Daoy (cell line): ENCODE measurements around the gene EPN3. TPM values are rescaled to one million over a fixed set of nuclear protein-coding genes. Genes with fewer than 3 reads are reported as not detected.
A peak's percentile ranks its signal among the peaks of the same experiment; 100 is the strongest.

Experiments used
- DNase-seq: peaks from one replicate; pipeline ENCODE4 v3.0.0-alpha.2; 2015; ENCODE audit warnings: low read depth
- total RNA-seq: library from RNA; depleted of rRNA; stranded (reverse); fragments of >200 nt; shearing (Covaris generic); gene quantifications from 2 replicates; pipeline ENCODE4 v1.2.3, GENCODE V29; 2014

EPN3 gene
- total RNA-seq, 1 experiment from 2014 or later = not detected

GRCh38 chr17:50549969-50550368, 17.4 kb downstream of the EPN3 start:
- DNase-seq = no peak

- peak; percentile 79 for DNase-seq
Observed at GRCh38 chr17:50550661-50551432, 18.3 kb downstream of the EPN3 start.

GRCh38 chr17:50551433-50551815, 18.9 kb downstream of the EPN3 start:
- no peak for DNase-seq

GRCh38 chr17:50551884-50552283, 19.3 kb downstream of the EPN3 start:
- no peak for DNase-seq

GRCh38 chr17:50554201-50554600, 21.7 kb downstream of the EPN3 start:
- no peak for DNase-seq

- DNase-seq = no peak
Observed at GRCh38 chr17:50556803-50557202, 24.3 kb downstream of the EPN3 start.

GRCh38 chr17:50557630-50558029, 25.1 kb downstream of the EPN3 start:
- DNase-seq = no peak

- no peak for DNase-seq
Observed at GRCh38 chr17:50558091-50558490, 25.6 kb downstream of the EPN3 start.

- no peak for DNase-seq
Observed at GRCh38 chr17:50558581-50558940, 26.0 kb downstream of the EPN3 start.

GRCh38 chr17:50558941-50559614, 26.5 kb downstream of the EPN3 start:
- no peak for DNase-seq

- peak; percentile 76 for DNase-seq
Observed at GRCh38 chr17:50559674-50560184, 27.2 kb downstream of the EPN3 start.

- peak; percentile 92 for DNase-seq
Observed at GRCh38 chr17:50560185-50560824, 27.8 kb downstream of the EPN3 start, which contains the start of gene CACNA1G. TSS of gene CACNA1G (plus strand) at chr17:50560715. CDS start at chr17:50561460, 745 bp downstream.

- DNase-seq = no peak
Observed at GRCh38 chr17:50560931-50561745, 28.6 kb downstream of the EPN3 start.

- no peak for DNase-seq
Observed at GRCh38 chr17:50561746-50562141, 29.2 kb downstream of the EPN3 start.

- DNase-seq = no peak
Observed at GRCh38 chr17:50562242-50563091, 29.9 kb downstream of the EPN3 start.

GRCh38 chr17:50563092-50563511, 30.6 kb downstream of the EPN3 start:
- DNase-seq = no peak

GRCh38 chr17:50564916-50565315, 32.4 kb downstream of the EPN3 start:
- peak; percentile 57 for DNase-seq

GRCh38 chr17:50565402-50566350, 33.1 kb downstream of the EPN3 start:
- DNase-seq = no peak

GRCh38 chr17:50566886-50567285, 34.4 kb downstream of the EPN3 start:
- no peak for DNase-seq

GRCh38 chr17:50568659-50569058, 36.1 kb downstream of the EPN3 start:
- no peak for DNase-seq
